ENCODE data around the gene PPP1R1A. TPM values are rescaled to one million over a fixed set of nuclear protein-coding genes. Genes with fewer than 3 reads are reported as not detected.

The PPP1R1A gene
- total and polyA plus RNA-seq, 12 donors, result 0.14 to 32.5 (median 1.4) TPM; not detected in 1

GRCh38 chr12:54538136-54538700, 50.2 kb downstream of the PPP1R1A start:
- DNase-seq, result no peak
- Histone ChIP-seq H3K4me3 (no peak overlapping the region), H3K27me3 (no peaks in the 10 kb centered on the region), H3K4me1 (replicated peaks in 1 of 2) (no peaks in the 10 kb centered on the region), H3K36me3 (replicated peaks in 1 of 2) (no peaks in the 10 kb centered on the region), H3K27ac (no peak overlapping the region), H3K9me3 (replicated peaks in 1 of 3) (no peaks in the 10 kb centered on the region)
- WGBS, 4 donors, result 55 to 92% (median 62%) methylated on average over 3 of the region's 3 CpGs
- TF ChIP-seq CTCF (IDR thresholded peaks at IDR 0.05) (no peak), POLR2A (IDR thresholded peaks at IDR 0.05) (no peak)
- intact Hi-C loops (cut with DNase I), result no loop called here

- Histone ChIP-seq H3K9me3 (replicated peaks in 1 of 3) (no peaks in the 10 kb centered on the region), H3K27me3 (peaks cover 3% of the 10 kb centered on the region), H3K4me3 (no peak overlapping the region), H3K36me3 (replicated peaks in 1 of 2) (no peaks in the 10 kb centered on the region), H3K4me1 (replicated peaks in 1 of 2) (no peaks in the 10 kb centered on the region), H3K27ac (no peak overlapping the region)
- no peak for DNase-seq
- intact Hi-C loops (cut with DNase I), result no loop called here
- TF ChIP-seq CTCF (IDR thresholded peaks at IDR 0.05) (no peak), POLR2A (IDR thresholded peaks at IDR 0.05) (no peak)
Observed at GRCh38 chr12:54535474-54535873, 53.0 kb downstream of the PPP1R1A start.

- Histone ChIP-seq H3K27me3 (peaks cover 3% of the 10 kb centered on the region), H3K9me3 (replicated peaks in 1 of 3) (no peaks in the 10 kb centered on the region), H3K27ac (no peak overlapping the region), H3K4me3 (no peak overlapping the region), H3K4me1 (replicated peaks in 1 of 2) (no peaks in the 10 kb centered on the region), H3K36me3 (replicated peaks in 1 of 2) (no peaks in the 10 kb centered on the region)
- 71 to 86% (median 81%) methylated on average over 4 of the region's 4 CpGs for WGBS, 4 donors
- TF ChIP-seq POLR2A (IDR thresholded peaks at IDR 0.05), result no peak
- TF ChIP-seq CTCF (IDR thresholded peaks at IDR 0.05), result no peak
- no peak for DNase-seq
- intact Hi-C loops (cut with DNase I), result no loop called here
Observed at GRCh38 chr12:54529581-54529980, 58.9 kb downstream of the PPP1R1A start.

Other genes with a start within 250 kb of the PPP1R1A start
- gene GPR84, start 224.2 kb downstream of the PPP1R1A start, total RNA-seq, result 1 to 10 TPM in 5 of 9 donors, under 1 TPM in 3, not detected in 1; 0.18 to 6.8 (median 1.3) TPM
- gene GPR84, start 224.2 kb downstream of the PPP1R1A start, polyA plus RNA-seq, result 1 to 10 TPM in 1 of 3 donors, under 1 TPM in 2; 0.56 to 1.3 (median 0.93) TPM
- 10 to 100 TPM in 6 of 9 donors, 1 to 10 TPM in 2, under 1 TPM in 1; 0.94 to 38.2 (median 13.0) TPM for gene ZNF385A, start 203.9 kb downstream of the PPP1R1A start, total RNA-seq
- gene ZNF385A, start 203.9 kb downstream of the PPP1R1A start, polyA plus RNA-seq, result 10 to 100 TPM in 2 of 3 donors, 1 to 10 TPM in 1; 2.7 to 28.0 (median 24.3) TPM
- 100 to 1,000 TPM in 3 of 9 donors, 10 to 100 TPM in 6; 15.7 to 141 (median 75.4) TPM for gene ITGA5, start 169.4 kb downstream of the PPP1R1A start, total RNA-seq
- 100 to 1,000 TPM in 1 of 3 donors, 10 to 100 TPM in 2; 52.2 to 118 (median 56.7) TPM for gene ITGA5, start 169.4 kb downstream of the PPP1R1A start, polyA plus RNA-seq
- under 1 TPM in 4 of 9 donors, not detected in 5; 0.28 to 0.90 (median 0.55) TPM for gene GTSF1, start 115.1 kb downstream of the PPP1R1A start, total RNA-seq
- 1 to 10 TPM in 1 of 3 donors, under 1 TPM in 1, not detected in 1; 0.37 to 2.2 TPM for gene GTSF1, start 115.1 kb downstream of the PPP1R1A start, polyA plus RNA-seq
- gene NCKAP1L, start 90.9 kb downstream of the PPP1R1A start, total RNA-seq, result 10 to 100 TPM in 8 of 9 donors, 1 to 10 TPM in 1; 3.8 to 61.4 (median 28.3) TPM
- 10 to 100 TPM in 1 of 3 donors, 1 to 10 TPM in 2; 5.2 to 11.8 (median 6.8) TPM for gene NCKAP1L, start 90.9 kb downstream of the PPP1R1A start, polyA plus RNA-seq
- gene PDE1B, start 39.1 kb downstream of the PPP1R1A start, total RNA-seq, result 1 to 10 TPM in 7 of 9 donors, under 1 TPM in 2; 0.72 to 9.2 (median 4.9) TPM
- gene PDE1B, start 39.1 kb downstream of the PPP1R1A start, polyA plus RNA-seq, result 1 to 10 TPM; 3.6 to 9.8 (median 9.4) TPM
- not detected for gene LACRT, start 46.2 kb upstream of the PPP1R1A start, total RNA-seq
- gene LACRT, start 46.2 kb upstream of the PPP1R1A start, polyA plus RNA-seq, result not detected
- not detected for gene DCD, start 59.7 kb upstream of the PPP1R1A start, total RNA-seq
- gene DCD, start 59.7 kb upstream of the PPP1R1A start, polyA plus RNA-seq, result not detected